Measurements from ENCODE around the gene RBM47.

DNA sequence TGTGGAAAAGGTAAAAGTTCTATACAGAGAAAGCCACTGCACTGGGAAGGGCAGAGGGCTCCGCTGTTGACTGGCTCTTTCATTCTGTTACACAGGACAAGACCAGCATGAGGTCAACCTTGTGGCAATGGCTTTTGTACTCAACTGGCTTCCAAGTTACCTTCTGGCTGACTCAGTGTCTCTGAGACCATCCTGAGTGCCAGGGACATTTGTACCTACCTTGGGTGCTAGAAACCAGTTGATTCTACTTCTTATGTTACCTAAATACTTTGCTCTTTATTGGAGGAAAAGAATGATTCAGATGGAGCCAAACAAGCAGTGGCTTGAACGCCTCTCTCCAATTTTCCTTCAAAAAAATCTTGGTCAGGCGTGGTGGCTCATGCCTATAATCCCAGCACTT lies 123.2 kb downstream of the RBM47 start:
- TF ChIP-seq, protein P1, sequence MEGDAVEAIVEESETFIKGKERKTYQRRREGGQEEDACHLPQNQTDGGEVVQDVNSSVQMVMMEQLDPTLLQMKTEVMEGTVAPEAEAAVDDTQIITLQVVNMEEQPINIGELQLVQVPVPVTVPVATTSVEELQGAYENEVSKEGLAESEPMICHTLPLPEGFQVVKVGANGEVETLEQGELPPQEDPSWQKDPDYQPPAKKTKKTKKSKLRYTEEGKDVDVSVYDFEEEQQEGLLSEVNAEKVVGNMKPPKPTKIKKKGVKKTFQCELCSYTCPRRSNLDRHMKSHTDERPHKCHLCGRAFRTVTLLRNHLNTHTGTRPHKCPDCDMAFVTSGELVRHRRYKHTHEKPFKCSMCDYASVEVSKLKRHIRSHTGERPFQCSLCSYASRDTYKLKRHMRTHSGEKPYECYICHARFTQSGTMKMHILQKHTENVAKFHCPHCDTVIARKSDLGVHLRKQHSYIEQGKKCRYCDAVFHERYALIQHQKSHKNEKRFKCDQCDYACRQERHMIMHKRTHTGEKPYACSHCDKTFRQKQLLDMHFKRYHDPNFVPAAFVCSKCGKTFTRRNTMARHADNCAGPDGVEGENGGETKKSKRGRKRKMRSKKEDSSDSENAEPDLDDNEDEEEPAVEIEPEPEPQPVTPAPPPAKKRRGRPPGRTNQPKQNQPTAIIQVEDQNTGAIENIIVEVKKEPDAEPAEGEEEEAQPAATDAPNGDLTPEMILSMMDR (IDR thresholded peaks at IDR 0.05; ENCODE audit: insufficient read depth, low read length) = no peak
- no peak for TF ChIP-seq REST (IDR thresholded peaks at IDR 0.05; ENCODE audit: insufficient replicate concordance, low read depth)
- TF ChIP-seq POLR2AphosphoS5 (IDR thresholded peaks at IDR 0.05; ENCODE audit: low read depth) = no peak
